GM21381 (cell line): ENCODE results near the gene ZNF394.
A peak's percentile ranks its signal among the peaks of the same experiment; 100 is the strongest.

Experiments
- ATAC-seq: cut with Tn5 transposase; IDR thresholded peaks from one replicate; pipeline ENCODE4 v1.9.1; 2021; ENCODE audit warnings: mild to moderate bottlenecking, moderate library complexity; ENCODE audit not compliant: unreplicated experiment

The ZNF394 gene

GRCh38 chr7:99497766-99498545 lies 2.1 kb downstream of the ZNF394 start:
- no peak for ATAC-seq

DNA sequence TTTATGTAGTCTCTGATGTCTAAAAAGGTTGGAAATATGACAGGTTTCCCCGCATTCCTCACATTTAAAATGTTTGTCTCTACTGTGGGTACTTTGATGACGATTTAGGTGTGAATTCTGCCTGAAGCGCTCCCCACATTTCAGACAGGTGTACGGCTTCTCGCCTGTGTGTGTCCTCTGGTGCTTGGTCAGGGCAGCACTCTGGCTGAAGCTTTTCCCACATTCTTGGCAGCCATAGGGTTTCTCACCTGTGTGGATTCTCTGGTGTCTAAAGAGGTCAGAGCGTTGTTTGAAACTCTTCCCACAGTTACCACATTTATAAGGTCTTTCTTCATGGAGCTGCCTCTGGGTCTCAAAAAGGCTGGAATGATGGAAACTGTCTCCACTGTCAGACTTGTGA lies 6.3 kb downstream of the ZNF394 start:
- no peak for ATAC-seq

GRCh38 chr7:99490878-99491277 lies 9.2 kb downstream of the ZNF394 start:
- ATAC-seq, result no peak

DNA sequence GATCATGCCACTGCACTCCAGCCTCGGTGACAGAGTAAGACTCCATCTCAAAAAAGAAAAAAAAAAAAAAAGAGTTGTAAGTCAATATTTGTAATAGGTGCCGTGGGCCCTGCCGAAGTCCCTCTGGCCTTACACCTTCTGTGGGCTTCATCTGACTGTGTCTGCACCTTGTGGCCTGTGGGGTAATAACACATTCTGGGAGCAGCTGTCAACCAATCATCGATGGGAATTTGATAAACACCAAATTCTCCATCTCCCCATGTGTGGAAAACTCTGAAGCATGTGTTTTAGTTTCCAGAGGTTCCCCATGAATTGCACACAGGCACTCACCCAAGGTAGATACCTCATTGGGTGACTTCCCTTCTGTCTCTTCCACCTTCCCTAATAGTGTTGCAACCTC lies 10.8 kb downstream of the ZNF394 start:
- no peak for ATAC-seq

GRCh38 chr7:99485094-99485493 lies 15.0 kb downstream of the ZNF394 start:
- ATAC-seq, result no peak

DNA sequence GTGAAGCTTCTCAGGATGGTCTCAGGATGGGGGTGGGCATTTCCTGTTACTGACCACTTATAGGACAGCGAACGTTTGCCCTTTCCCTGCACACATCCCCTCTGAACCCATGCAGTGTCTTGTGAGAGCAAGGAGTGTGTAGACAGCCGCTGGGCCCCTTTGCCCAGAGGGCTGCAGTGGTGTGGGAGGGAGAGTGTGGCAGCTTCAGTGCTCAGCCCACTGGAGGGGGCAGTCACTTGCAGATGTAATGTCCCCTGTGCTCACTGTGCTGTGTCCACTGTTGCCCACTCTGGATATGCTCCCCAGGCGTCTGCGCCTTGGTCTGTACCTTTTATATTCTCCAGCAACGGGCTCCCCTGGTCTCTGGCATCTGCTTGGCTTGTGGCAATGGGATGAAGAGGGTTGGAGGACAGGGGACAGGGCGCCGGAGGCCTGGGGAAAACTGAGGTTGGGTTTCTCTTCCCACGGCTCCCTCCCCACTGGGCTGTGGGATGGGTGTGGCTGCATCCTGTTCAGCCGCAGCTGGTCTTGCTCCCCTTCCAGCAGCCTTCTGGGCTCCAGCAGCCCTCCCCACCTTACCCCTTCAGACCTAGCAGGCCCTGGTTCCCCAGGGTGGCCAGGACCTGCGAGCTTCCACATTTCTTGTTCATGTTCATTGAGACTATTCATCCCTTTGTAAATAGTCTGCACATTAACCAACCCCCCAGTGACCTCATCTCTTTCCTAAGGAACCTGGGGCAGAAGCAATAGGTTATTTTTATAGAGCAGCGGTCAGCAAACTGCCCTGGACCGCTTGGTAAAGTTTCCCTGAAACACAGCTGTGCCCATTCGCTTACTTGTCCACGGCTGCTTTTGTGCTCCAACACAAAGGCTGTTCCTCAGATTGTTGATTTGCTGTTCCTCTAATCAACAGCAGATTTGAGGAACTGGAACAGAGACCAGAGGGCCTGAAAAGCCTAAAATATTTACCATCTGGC lies 21.3 kb downstream of the ZNF394 start:
- ATAC-seq, result no peak

- no peak for ATAC-seq
Observed at GRCh38 chr7:99476107-99476506, 24.0 kb downstream of the ZNF394 start.

DNA sequence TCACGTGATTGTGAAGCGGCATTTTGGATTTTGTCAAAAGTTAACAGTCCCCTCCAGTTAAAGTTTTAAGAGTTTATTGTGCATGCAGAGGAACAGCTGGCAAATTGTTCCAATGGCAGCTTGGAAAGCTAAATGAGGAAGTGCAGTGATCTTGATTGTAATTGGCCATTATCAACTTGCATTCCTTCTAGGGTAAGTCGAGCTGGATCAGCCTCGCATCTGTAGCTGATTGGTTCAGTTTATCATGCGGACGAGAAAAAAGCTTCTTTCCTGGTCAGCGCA lies 26.8 kb downstream of the ZNF394 start:
- ATAC-seq, result peak; percentile 4

DNA sequence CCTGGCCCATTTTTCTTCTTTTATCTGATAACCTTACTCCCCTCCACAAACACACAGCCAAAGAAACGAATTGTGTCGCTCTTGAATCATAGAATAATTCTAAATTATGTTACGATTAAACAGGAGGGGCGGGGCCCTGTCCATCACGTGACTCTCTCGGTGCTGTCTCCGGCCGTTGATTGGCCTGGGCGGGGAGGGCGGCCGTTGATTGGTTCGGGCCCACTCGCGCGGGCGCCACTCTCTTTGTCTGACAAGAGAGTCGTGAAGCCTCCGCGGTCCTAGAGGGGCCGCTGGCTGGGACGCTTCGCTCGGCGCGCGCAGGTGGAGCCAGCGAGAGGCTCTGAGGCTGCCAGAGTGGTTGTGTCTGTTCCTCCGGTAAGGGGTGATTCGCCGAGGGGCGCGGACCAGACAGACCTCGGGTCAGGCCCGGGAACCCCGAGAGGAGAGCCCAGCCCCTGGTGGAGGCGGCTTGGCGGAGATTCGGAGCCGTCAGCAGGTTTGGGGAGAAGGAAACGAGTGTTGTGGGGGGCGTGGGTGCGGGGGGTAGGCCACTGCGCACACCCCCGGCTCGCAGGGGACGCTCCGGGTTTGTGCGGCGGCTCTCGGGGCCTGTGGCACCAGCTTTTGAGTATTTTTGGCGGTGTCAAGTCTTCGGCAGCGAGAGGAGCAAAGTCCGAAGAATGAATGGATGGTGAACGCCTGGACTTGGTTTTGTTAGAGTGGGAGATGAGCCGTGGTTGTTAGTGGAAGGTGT lies 27.3 kb downstream of the ZNF394 start, which contains the start of gene ZNF789:
Gene ZNF789 (plus strand): TSS at position 330 of the 754 bp plus-strand sequence. CDS start 3,567 bp downstream, outside the sequence.
- ATAC-seq, result peak; percentile 96

DNA sequence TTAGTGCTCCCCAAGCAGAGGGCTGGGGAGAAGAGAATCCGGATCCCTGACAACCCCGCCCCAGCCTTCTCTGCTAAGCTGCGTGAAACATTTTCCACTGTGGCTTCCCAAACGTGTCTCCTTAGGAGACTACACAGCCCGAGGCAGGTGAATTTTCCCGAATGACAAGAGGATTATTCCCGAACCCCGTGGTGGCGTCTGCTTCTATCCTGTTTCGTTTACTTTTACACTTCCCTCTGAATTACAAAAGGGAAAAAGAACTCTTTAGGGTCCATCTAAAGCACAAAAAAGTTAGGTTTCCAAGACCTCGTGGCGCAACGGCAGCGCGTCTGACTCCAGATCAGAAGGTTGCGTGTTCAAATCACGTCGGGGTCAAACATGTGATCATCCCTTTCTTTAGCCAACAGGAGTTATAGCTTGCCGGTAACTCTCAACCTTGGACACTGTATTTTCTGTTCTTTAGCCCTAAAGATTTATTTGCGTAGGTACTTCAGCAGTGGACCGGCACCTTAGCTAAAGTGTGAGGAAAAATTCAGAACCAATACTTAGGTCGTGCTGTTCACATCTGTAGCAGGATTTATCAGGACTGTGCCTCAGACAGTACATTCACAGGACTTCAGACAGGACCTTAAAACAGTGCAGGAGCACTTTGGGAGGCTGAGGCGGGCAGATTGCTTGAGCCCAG lies 30.6 kb downstream of the ZNF394 start:
- no peak for ATAC-seq

DNA sequence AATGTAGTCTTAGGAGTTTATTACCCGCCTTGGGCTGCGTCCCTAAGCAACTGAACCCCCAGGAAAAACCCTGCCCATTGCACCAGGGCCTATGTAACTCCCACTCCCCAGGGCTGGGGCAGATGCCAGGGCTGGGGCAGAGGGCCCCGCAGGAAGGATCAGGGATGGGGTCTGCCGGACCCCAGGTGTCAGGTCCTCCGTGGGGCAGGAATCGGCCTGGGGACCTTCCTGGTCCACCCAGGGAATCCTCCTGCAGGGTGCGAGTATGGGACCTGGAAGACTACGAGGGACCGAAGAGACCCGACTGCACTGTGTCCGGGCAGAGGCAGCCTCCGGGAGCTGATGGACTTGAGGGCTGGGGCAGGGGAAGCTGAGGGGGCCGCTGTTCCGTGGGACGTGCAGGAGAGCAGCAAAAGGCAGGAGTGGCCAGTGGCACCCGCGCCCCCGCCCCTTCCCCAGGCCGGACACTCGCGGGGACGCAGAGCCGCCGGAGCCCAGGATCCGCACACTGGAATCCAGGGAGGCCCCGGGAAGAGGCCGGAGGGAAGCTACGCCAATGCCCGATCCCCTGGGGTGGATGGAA lies 31.7 kb downstream of the ZNF394 start:
- no peak for ATAC-seq

GRCh38 chr7:99465421-99465768 lies 34.7 kb downstream of the ZNF394 start:
- ATAC-seq, result no peak

DNA sequence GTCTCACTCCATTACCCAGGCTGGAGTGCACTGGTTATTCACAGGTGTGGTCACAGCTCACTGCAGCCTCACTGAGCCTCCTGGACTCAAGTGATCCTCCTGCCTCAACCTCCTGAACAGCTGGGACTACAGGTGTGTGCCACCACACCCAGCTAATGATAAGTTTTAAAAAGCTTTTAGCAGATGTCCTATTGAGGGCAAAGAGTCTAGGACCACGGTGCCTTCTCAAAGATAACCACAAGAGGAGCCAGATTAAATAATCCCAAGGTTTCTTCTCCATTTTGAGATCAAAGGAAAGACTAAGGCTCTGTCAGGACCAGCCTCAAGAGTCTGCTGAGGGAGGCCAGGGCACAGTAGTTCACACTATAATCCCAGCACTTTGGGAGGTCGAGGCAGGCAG lies 38.9 kb downstream of the ZNF394 start:
- ATAC-seq, result no peak

DNA sequence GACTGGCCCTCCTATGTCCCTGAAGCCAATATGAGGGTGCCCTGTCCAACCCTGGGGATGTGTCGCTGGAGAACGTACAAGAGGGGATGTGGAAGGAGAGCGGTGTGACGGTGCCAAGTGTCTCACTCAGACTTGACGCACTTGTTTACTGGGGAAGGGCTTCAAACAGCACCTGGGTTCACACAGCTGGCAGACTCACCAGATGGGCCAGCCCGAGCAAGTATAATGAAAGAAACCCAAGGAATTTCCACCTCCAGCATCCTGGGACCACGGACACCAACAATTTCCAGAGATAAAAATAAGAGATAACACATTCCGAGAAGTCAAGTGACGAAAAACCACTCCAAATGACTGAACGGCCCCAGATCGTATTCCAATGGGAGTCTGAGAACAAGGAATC lies 39.4 kb downstream of the ZNF394 start:
- ATAC-seq, result no peak

GRCh38 chr7:99459087-99459486 lies 41.0 kb downstream of the ZNF394 start:
- ATAC-seq, result no peak

GRCh38 chr7:99457650-99458493 lies 42.2 kb downstream of the ZNF394 start:
- no peak for ATAC-seq

GRCh38 chr7:99457050-99457649 lies 42.9 kb downstream of the ZNF394 start:
- ATAC-seq, result no peak

DNA sequence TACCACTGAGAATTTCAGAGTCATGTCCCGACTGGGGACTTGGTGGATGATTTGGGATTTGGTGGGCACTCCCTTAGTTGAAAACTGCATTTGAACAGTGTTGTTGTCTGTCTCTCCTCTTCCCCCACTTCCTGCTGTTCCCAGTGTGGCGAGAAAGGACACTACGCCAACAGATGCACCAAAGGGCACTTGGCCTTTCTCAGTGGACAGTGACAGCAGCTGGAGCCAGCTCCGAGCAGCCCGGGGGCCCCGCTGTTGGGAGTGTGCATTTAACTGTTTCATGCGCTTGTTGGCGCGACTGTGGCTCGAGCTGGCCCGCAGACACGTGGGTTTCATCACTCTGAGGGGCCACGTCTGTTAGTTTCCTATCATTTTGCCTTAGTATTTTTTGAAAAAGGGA lies 43.8 kb downstream of the ZNF394 start:
- no peak for ATAC-seq

DNA sequence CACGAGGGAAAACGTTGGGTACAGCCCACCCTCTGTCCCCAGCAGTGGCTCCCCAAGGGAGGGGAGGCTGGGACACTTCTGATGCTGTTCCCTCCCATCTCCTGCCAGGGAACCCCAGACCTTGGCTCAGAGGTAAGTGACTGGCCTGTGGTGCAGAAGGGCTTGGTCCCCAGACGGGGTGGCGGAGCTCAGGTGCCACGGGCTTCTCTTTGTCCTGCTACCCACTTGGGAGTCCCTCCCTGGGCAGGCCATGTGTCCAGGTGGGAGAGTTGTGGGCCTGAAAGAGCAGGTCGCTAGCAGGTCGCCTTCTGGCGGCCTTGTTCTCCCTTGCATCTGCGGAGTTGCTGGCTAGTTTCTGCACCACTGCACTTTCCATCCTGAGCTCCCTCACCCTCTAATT lies 44.2 kb downstream of the ZNF394 start:
- no peak for ATAC-seq
